Parathyroid adenoma (tissue), 2 donors: ENCODE data around the gene PALM3.

ENCODE experiments used
- H2AFZ ChIP-seq: fragments of 300-600 bp; sonication (generic); one replicate; pipeline ENCODE4 v1.7.0; 2017; ENCODE audit warnings: antibody characterized with exemption, mild to moderate bottlenecking
- H3K27ac ChIP-seq: fragments of 300-600 bp; sonication (generic); one replicate; pipeline ENCODE4 v1.7.0; 2017
- H3K27me3 ChIP-seq: fragments of 300-600 bp; sonication (generic); one replicate; pipeline ENCODE4 v1.7.0; 2017; ENCODE audit warnings: low read length; ENCODE audit not compliant: control insufficient read depth, insufficient read depth
- H3K36me3 ChIP-seq: fragments of 300-600 bp; sonication (generic); one replicate; pipeline ENCODE4 v1.7.0; 2017; ENCODE audit warnings: low read length; ENCODE audit not compliant: control insufficient read depth, insufficient read depth
- H3K4me1 ChIP-seq: fragments of 300-600 bp; sonication (generic); one replicate; pipeline ENCODE4 v1.7.0; 2017; ENCODE audit warnings: control low read depth
- H3K4me2 ChIP-seq: fragments of 300-600 bp; sonication (generic); one replicate; pipeline ENCODE4 v1.7.0; 2017; ENCODE audit warnings: low read length
- H3K4me3 ChIP-seq: fragments of 300-600 bp; sonication (generic); one replicate; pipeline ENCODE4 v1.7.0; 2017; ENCODE audit warnings: low read depth, low read length
- H3K79me2 ChIP-seq: fragments of 300-600 bp; sonication (generic); one replicate; pipeline ENCODE4 v1.7.0; 2017; ENCODE audit warnings: control low read depth
- H3K9ac ChIP-seq: fragments of 300-600 bp; sonication (generic); one replicate; pipeline ENCODE4 v1.7.0; 2017; ENCODE audit warnings: mild to moderate bottlenecking
- H3K9me3 ChIP-seq: fragments of 300-600 bp; sonication (generic); one replicate; pipeline ENCODE4 v1.7.0; 2017; ENCODE audit warnings: low read length; ENCODE audit not compliant: control insufficient read depth
- CTCF ChIP-seq: fragments of 300-600 bp; sonication (generic); IDR thresholded peaks from one replicate; pipeline ENCODE4 v1.7.0; 2017; ENCODE audit warnings: antibody characterized with exemption, mild to moderate bottlenecking
- donor health status: primary hyperparathyroidism.

PALM3 gene

GRCh38 chr19:14093117-14093823 is 31.4 kb upstream of the PALM3 start:
- TF ChIP-seq CTCF = no peak

GRCh38 chr19:14091813-14092462 is 30.1 kb upstream of the PALM3 start:
- H3K27me3 ChIP-seq = no peaks in the 10 kb centered on the region
- H3K9ac ChIP-seq = no peak overlapping the region
- H3K9me3 ChIP-seq = no peaks in the 10 kb centered on the region
- H2AFZ ChIP-seq = peak overlapping the region; percentile 90
- peak overlapping the region; percentile 100 for H3K4me2 ChIP-seq
- TF ChIP-seq CTCF = no peak
- H3K27ac ChIP-seq = peak overlapping the region; percentile 80
- H3K79me2 ChIP-seq = no peaks in the 10 kb centered on the region
- no peaks in the 10 kb centered on the region for H3K36me3 ChIP-seq
- H3K4me1 ChIP-seq = peaks cover 5% of the 10 kb centered on the region
- H3K4me3 ChIP-seq = peak overlapping the region; percentile 87

More at GRCh38 chr19:14093117-14093823, 31.4 kb upstream of the PALM3 start:
- Histone ChIP-seq H3K4me3 (no peak overlapping the region), H3K27ac (no peak overlapping the region), H2AFZ (no peak overlapping the region), H3K9me3 (no peaks in the 10 kb centered on the region), H3K9ac (no peak overlapping the region), H3K36me3 (no peaks in the 10 kb centered on the region), H3K4me2 (no peak overlapping the region), H3K27me3 (no peaks in the 10 kb centered on the region), H3K4me1 (peaks cover 5% of the 10 kb centered on the region), H3K79me2 (no peaks in the 10 kb centered on the region)

- no peak overlapping the region for H3K9ac ChIP-seq
- peaks cover 5% of the 10 kb centered on the region for H3K4me1 ChIP-seq
- H3K79me2 ChIP-seq = no peaks in the 10 kb centered on the region
- H3K27me3 ChIP-seq = no peaks in the 10 kb centered on the region
- H3K4me3 ChIP-seq = peak overlapping the region; percentile 87
- H2AFZ ChIP-seq = peak overlapping the region; percentile 90
- H3K27ac ChIP-seq = peak overlapping the region; percentile 80
- peak; percentile 31 for TF ChIP-seq CTCF
- H3K4me2 ChIP-seq = peak overlapping the region; percentile 100
- H3K36me3 ChIP-seq = no peaks in the 10 kb centered on the region
- no peaks in the 10 kb centered on the region for H3K9me3 ChIP-seq
These were observed 29.4 kb upstream of the PALM3 start for GRCh38 chr19:14091081-14091812.

GRCh38 chr19:14090509-14091080 is 28.7 kb upstream of the PALM3 start, which contains the start of gene SAMD1:
Gene SAMD1 (minus strand): TSS chr19:14090751.
- Histone ChIP-seq H3K36me3 (no peaks in the 10 kb centered on the region), H2AFZ (peak within 1 kb of the TSS; percentile 90), H3K9me3 (no peaks in the 10 kb centered on the region), H3K4me2 (peak within 1 kb of the TSS; percentile 100), H3K27ac (peak within 1 kb of the TSS; percentile 80), H3K4me1 (peaks cover 5% of the 10 kb centered on the region), H3K79me2 (no peaks in the 10 kb centered on the region), H3K4me3 (peak within 1 kb of the TSS; percentile 87), H3K27me3 (no peaks in the 10 kb centered on the region), H3K9ac (no peak within 1 kb of the TSS)
- TF ChIP-seq CTCF = no peak
